Heart left ventricle (tissue), 13 donors: ENCODE data around the gene KIFBP.

Experiments
- POLR2A ChIP-seq, 2 donors: fragments of 450-650 bp; IDR thresholded peaks; one replicate each; pipeline ENCODE4 v1.6.1; 2017; ENCODE audit warnings: antibody characterized with exemption in 2 of 2, mild to moderate bottlenecking in 2 of 2, moderate library complexity in 2 of 2
- TF ChIP-seq, protein P1 (sequence below), 12 donors: fragments of 200-600 bp; sonication (generic) in 4 of 12; IDR thresholded peaks; one replicate each; pipeline versions ENCODE4 v1.5.0 to v1.8.0; 2018 to 2022; ENCODE audit warnings: antibody characterized with exemption in 12 of 12, mild to moderate bottlenecking in 5 of 12
- donor health status: ischemic (EF 13 %, LVEDD 7.1; RV severe dilation, severe dysfunction).
- donor health status: DM: no; HTN: yes; CAD: no.
- donor health status: DM: no; HTN: no; CAD: no.
- donor health status: ischemic (EF 25% LVEDD 6.9; RV normal size, moderate dysfunction).
- donor health status: ischemic (EF 25% LVEDD 5.7; RV mildly dilated, moderate dysfunction).
- donor health status: ischemic (EF 35%, LVEDD 5.7; RV mildly dilated, moderate dysfunction).
- donor health status: nonischemic (EF 11% LVEDD 7.7; RV severe dilation, severe dysfunction).
- donor health status: DM: yes; HTN: yes; CAD: no.
- donor health status: PGD.
- donor health status: ischemic (EF 29% LVEDD 5.4; RV normal size, mild dysfunction).
- donor health status: nonischemic (EF 23%, LVEDD 6.1; RV moderate dilation, normal function).

DNA sequence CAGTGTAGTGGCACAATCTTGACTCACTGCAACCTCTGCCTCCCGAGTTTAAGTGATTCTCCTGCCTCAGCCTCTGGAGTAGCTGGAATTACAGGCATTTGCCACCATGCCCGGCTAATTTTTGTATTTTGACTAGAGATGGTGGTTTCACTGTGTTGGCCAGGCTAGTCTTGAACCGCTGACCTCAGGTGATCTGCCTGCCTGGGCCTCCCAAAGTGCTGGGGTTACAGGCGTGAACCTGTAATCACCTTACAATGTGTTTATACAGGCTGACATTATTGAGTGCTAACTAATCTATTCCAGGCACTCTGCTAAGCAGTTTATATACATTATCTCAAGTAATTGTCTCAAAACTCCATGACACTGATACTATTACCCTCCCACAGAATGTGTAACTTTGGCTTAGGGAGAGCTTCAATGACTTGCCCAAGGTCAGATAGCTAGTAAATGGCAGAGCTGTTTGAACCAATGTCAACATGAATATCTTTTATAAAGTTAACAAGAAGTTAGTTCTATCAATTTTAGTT, 36.8 kb downstream of the KIFBP start:
- TF ChIP-seq POLR2A (IDR thresholded peaks at IDR 0.05), result no peak
- TF ChIP-seq, protein P1, sequence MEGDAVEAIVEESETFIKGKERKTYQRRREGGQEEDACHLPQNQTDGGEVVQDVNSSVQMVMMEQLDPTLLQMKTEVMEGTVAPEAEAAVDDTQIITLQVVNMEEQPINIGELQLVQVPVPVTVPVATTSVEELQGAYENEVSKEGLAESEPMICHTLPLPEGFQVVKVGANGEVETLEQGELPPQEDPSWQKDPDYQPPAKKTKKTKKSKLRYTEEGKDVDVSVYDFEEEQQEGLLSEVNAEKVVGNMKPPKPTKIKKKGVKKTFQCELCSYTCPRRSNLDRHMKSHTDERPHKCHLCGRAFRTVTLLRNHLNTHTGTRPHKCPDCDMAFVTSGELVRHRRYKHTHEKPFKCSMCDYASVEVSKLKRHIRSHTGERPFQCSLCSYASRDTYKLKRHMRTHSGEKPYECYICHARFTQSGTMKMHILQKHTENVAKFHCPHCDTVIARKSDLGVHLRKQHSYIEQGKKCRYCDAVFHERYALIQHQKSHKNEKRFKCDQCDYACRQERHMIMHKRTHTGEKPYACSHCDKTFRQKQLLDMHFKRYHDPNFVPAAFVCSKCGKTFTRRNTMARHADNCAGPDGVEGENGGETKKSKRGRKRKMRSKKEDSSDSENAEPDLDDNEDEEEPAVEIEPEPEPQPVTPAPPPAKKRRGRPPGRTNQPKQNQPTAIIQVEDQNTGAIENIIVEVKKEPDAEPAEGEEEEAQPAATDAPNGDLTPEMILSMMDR (IDR thresholded peaks at IDR 0.05), result no peak
